Panc1 (cell line): ENCODE measurements around the gene UTS2R.

Source experiments
- SIN3A ChIP-seq: IDR thresholded peaks from 2 replicates; pipeline ENCODE4 v1.6.1; 2012; ENCODE audit warnings: low read depth, mild to moderate bottlenecking, low read length, moderate library complexity, borderline replicate concordance; ENCODE audit not compliant: insufficient read depth
- TF ChIP-seq, protein P1 (sequence below): fragments of 450-650 bp; IDR thresholded peaks from 2 replicates; pipeline ENCODE4 v1.5.1; 2017; ENCODE audit warnings: mild to moderate bottlenecking

DNA sequence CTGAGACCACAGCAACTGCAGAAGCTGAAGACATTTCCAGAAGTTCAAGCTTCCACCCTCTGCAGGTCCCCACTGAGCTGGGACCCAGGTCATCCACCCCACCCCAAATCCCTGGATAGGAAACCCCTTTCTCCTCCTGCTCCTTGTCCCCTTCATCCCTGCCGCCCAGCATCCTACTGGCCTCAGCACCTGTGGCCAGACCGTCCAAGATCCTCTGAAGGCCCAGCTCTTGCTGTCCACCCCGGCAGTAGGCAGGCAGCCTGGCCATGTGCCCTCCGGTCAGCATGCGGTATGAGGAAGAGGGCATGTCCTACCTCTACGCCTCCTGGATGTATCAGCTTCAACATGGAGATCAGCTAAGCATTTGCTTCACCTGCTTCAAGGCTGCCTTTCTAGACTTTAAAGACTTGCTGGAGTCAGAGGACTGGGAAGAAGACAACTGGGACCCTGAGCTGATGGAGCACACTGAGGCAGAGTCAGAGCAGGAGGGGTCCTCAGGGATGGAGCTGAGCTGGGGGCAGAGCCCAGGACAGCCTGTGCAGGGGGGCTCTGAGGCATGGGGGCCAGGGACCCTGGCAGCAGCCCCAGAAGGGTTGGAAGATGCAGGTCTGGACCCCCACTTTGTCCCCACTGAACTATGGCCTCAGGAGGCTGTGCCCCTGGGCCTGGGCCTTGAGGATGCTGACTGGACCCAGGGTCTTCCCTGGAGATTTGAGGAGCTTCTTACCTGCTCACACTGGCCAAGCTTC, 9.5 kb upstream of the UTS2R start:
- no peak for TF ChIP-seq SIN3A
- TF ChIP-seq, protein P1, sequence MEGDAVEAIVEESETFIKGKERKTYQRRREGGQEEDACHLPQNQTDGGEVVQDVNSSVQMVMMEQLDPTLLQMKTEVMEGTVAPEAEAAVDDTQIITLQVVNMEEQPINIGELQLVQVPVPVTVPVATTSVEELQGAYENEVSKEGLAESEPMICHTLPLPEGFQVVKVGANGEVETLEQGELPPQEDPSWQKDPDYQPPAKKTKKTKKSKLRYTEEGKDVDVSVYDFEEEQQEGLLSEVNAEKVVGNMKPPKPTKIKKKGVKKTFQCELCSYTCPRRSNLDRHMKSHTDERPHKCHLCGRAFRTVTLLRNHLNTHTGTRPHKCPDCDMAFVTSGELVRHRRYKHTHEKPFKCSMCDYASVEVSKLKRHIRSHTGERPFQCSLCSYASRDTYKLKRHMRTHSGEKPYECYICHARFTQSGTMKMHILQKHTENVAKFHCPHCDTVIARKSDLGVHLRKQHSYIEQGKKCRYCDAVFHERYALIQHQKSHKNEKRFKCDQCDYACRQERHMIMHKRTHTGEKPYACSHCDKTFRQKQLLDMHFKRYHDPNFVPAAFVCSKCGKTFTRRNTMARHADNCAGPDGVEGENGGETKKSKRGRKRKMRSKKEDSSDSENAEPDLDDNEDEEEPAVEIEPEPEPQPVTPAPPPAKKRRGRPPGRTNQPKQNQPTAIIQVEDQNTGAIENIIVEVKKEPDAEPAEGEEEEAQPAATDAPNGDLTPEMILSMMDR: no peak
